IMR-90 (cell line): Measurements from ENCODE around the gene ROBO3.

Experiments
- CTCF ChIP-seq: conservative IDR thresholded peaks from 2 replicates; pipeline ENCODE4 v1.5.1; 2012; ENCODE audit warnings: mild to moderate bottlenecking, low read depth, low read length, improper control_type of control experiment
- TF ChIP-seq, protein P1 (sequence below): fragments of 150-350 bp; IDR thresholded peaks from 2 replicates; pipeline ENCODE4 v1.6.1; 2016; ENCODE audit warnings: low read depth, mild to moderate bottlenecking, low read length, moderate library complexity, borderline replicate concordance

DNA sequence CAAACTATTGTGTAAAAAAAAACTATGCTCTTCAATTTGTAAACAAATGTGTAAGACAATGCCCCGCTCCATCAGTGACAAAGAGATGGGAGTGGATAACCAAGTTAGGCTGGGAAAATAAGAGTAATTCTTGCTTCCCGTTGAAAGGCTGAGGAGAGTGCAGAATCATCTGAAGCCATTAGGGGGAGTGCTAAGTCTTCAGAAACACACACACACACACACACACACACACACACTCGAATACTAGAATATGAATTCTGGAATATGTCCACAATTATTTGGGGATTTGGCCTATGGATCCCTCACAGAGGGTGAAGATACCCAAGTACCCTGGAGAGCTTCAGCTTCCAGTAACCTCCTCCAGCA, 27.8 kb upstream of the ROBO3 start:
- peak; percentile 80 for TF ChIP-seq CTCF
- TF ChIP-seq, protein P1, sequence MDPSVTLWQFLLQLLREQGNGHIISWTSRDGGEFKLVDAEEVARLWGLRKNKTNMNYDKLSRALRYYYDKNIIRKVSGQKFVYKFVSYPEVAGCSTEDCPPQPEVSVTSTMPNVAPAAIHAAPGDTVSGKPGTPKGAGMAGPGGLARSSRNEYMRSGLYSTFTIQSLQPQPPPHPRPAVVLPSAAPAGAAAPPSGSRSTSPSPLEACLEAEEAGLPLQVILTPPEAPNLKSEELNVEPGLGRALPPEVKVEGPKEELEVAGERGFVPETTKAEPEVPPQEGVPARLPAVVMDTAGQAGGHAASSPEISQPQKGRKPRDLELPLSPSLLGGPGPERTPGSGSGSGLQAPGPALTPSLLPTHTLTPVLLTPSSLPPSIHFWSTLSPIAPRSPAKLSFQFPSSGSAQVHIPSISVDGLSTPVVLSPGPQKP, result no peak
